H9 (cell line): ENCODE results near the gene P2RX2. TPM values are rescaled to one million over a fixed set of nuclear protein-coding genes. Genes with fewer than 3 reads are reported as not detected.

ENCODE experiments used
- DNase-seq: peaks from one replicate; pipeline ENCODE4 v3.0.0-alpha.2; 2017
- H2AFZ ChIP-seq: one replicate; pipeline ENCODE4 v1.6.1; 2013; ENCODE audit warnings: mild to moderate bottlenecking, low read length, control low read depth, moderate library complexity
- H2AK5ac ChIP-seq: 2 replicates; pipeline ENCODE4 v1.6.1; 2013; ENCODE audit warnings: low read length, control low read depth, mixed read lengths; ENCODE audit not compliant: insufficient read length
- H2BK120ac ChIP-seq: one replicate; pipeline ENCODE4 v1.6.1; 2013; ENCODE audit warnings: low read depth, mild to moderate bottlenecking, low read length, control low read depth, inconsistent platforms; ENCODE audit not compliant: poor library complexity, severe bottlenecking
- H2BK12ac ChIP-seq: 2 replicates; pipeline ENCODE4 v1.6.1; 2013; ENCODE audit warnings: low read length, control low read depth, mixed read lengths, low read depth; ENCODE audit not compliant: insufficient read length
- H2BK15ac ChIP-seq: 2 replicates; pipeline ENCODE4 v1.6.1; 2013; ENCODE audit warnings: low read depth, low read length, control low read depth
- H2BK20ac ChIP-seq: one replicate; pipeline ENCODE4 v1.6.1; 2013; ENCODE audit warnings: low read depth, mild to moderate bottlenecking, low read length, control low read depth, inconsistent platforms; ENCODE audit not compliant: poor library complexity, severe bottlenecking
- H2BK5ac ChIP-seq: 2 replicates; pipeline ENCODE4 v1.6.1; 2013; ENCODE audit warnings: low read length, control low read depth, mixed read lengths; ENCODE audit not compliant: insufficient read length
- H3K14ac ChIP-seq: 2 replicates; pipeline ENCODE4 v1.6.1; 2013; ENCODE audit warnings: low read length, control low read depth; ENCODE audit not compliant: insufficient read depth
- H3K18ac ChIP-seq: 2 replicates; pipeline ENCODE4 v1.6.1; 2013; ENCODE audit warnings: low read depth, mild to moderate bottlenecking, mixed read lengths, low read length, control low read depth; ENCODE audit not compliant: insufficient read length
- H3K23ac ChIP-seq: 2 replicates; pipeline ENCODE4 v1.6.1; 2013; ENCODE audit warnings: low read length, control low read depth, mixed read lengths, low read depth; ENCODE audit not compliant: insufficient read length
- H3K23me2 ChIP-seq: 2 replicates; pipeline ENCODE4 v1.6.1; 2013; ENCODE audit warnings: low read depth, mild to moderate bottlenecking, mixed read lengths, low read length, control low read depth; ENCODE audit not compliant: insufficient read length, poor library complexity, severe bottlenecking
- H3K27ac ChIP-seq: 2 replicates; pipeline ENCODE4 v1.5.1; 2013; ENCODE audit warnings: low read length, control low read depth, mixed read lengths, low read depth; ENCODE audit not compliant: insufficient read length
- H3K27me3 ChIP-seq: 2 replicates; pipeline ENCODE4 v1.6.1; 2013; ENCODE audit warnings: low read length, control low read depth, inconsistent platforms; ENCODE audit not compliant: insufficient read depth
- H3K4ac ChIP-seq: 2 replicates; pipeline ENCODE4 v1.6.1; 2013; ENCODE audit warnings: low read depth, mild to moderate bottlenecking, control low read depth, inconsistent platforms, low read length, moderate library complexity
- H3K4me1 ChIP-seq: 2 replicates; pipeline ENCODE4 v1.6.1; 2013; ENCODE audit warnings: low read length, control low read depth, inconsistent platforms; ENCODE audit not compliant: insufficient read depth
- H3K4me2 ChIP-seq: 2 replicates; pipeline ENCODE4 v1.6.1; 2013; ENCODE audit warnings: low read length, control low read depth, mixed read lengths; ENCODE audit not compliant: insufficient read length, insufficient read depth
- H3K56ac ChIP-seq: 2 replicates; pipeline ENCODE4 v1.6.1; 2013; ENCODE audit warnings: low read depth, mild to moderate bottlenecking, mixed read lengths, low read length, control low read depth; ENCODE audit not compliant: insufficient read length
- H3K79me1 ChIP-seq: 2 replicates; pipeline ENCODE4 v1.6.1; 2013; ENCODE audit warnings: low read depth, mild to moderate bottlenecking, moderate library complexity, low read length, control low read depth, inconsistent platforms; ENCODE audit not compliant: insufficient read depth, poor library complexity, severe bottlenecking
- H3K79me2 ChIP-seq: 2 replicates; pipeline ENCODE4 v1.6.1; 2013; ENCODE audit warnings: low read length, control low read depth, inconsistent platforms; ENCODE audit not compliant: insufficient read depth
- H3K9ac ChIP-seq: 2 replicates; pipeline ENCODE4 v1.6.1; 2013; ENCODE audit warnings: low read length, control low read depth, mixed read lengths; ENCODE audit not compliant: insufficient read length; ENCODE audit errors: extremely low read depth
- H3K9me3 ChIP-seq: one replicate; pipeline ENCODE4 v1.6.1; 2013; ENCODE audit warnings: low read depth, low read length, inconsistent platforms; ENCODE audit not compliant: control insufficient read depth
- H3T11ph ChIP-seq: one replicate; pipeline ENCODE4 v1.6.1; 2013; ENCODE audit warnings: mild to moderate bottlenecking, low read length, control low read depth, inconsistent platforms
- H4K20me1 ChIP-seq: one replicate; pipeline ENCODE4 v1.6.1; 2013; ENCODE audit not compliant: control insufficient read depth, insufficient read length, insufficient read depth
- H4K5ac ChIP-seq: 2 replicates; pipeline ENCODE4 v1.6.1; 2013; ENCODE audit warnings: low read depth, mild to moderate bottlenecking, mixed read lengths, low read length, control low read depth; ENCODE audit not compliant: insufficient read length
- H4K8ac ChIP-seq: replicated peaks from 2 replicates; pipeline ENCODE4 v1.6.1; 2013; ENCODE audit warnings: low read length, control low read depth, mixed read lengths, low read depth; ENCODE audit not compliant: insufficient read length
- H4K91ac ChIP-seq: 2 replicates; pipeline ENCODE4 v1.6.1; 2013; ENCODE audit warnings: low read depth, mild to moderate bottlenecking, moderate library complexity, mixed read lengths, low read length, control low read depth; ENCODE audit not compliant: insufficient read length
- H3K27ac Mint-ChIP-seq, 3 experiments: 2 replicates in 2 of 3; 3 replicates in 1 of 3; pipeline ENCODE4 v1.8.0; 2020 to 2021; ENCODE audit warnings: mixed read lengths in 3 of 3, mild to moderate bottlenecking in 1 of 3, moderate library complexity in 1 of 3
- H3K27me3 Mint-ChIP-seq: 2 replicates; pipeline ENCODE4 v1.8.0; 2021; ENCODE audit warnings: low read depth, mild to moderate bottlenecking, moderate library complexity, mixed read lengths
- H3K36me3 Mint-ChIP-seq, 3 experiments: 2 replicates in 2 of 3; 3 replicates in 1 of 3; pipeline ENCODE4 v1.8.0; 2020 to 2021; ENCODE audit warnings: low read depth in 3 of 3, mixed read lengths in 3 of 3; ENCODE audit not compliant: insufficient read depth in 1 of 3
- H3K4me1 Mint-ChIP-seq, 2 experiments: 2 replicates each; pipeline ENCODE4 v1.8.0; 2020; ENCODE audit warnings: mixed read lengths in 2 of 2
- H3K4me3 Mint-ChIP-seq, 2 experiments: 2 replicates in 1 of 2; 3 replicates in 1 of 2; pipeline ENCODE4 v1.8.0; 2020 to 2021; ENCODE audit warnings: mild to moderate bottlenecking in 2 of 2, mixed read lengths in 2 of 2, moderate library complexity in 1 of 2
- H3K9me3 Mint-ChIP-seq, 2 experiments: 2 replicates in 1 of 2; 3 replicates in 1 of 2; pipeline ENCODE4 v1.8.0; 2020; ENCODE audit warnings: mild to moderate bottlenecking in 2 of 2, mixed read lengths in 2 of 2, moderate library complexity in 1 of 2
- CTCF ChIP-seq: fragments of 200-600 bp; sonication (generic); conservative IDR thresholded peaks from 3 replicates; pipeline ENCODE4 v1.8.0; 2021; ENCODE audit warnings: antibody characterized with exemption, mild to moderate bottlenecking
- WGBS: extraction: QIAGEN DNeasy Blood & Tissue Kit; methylation state at CpG from one replicate; pipeline ENCODE4 v1.1.7; 2013; ENCODE audit warnings: missing lambda C conversion rate, low lambda C conversion rate, mixed read lengths; ENCODE audit not compliant: insufficient read length; ENCODE audit errors: extremely low coverage; 5-methylcytosine and 5-hydroxymethylcytosine counted together
- total RNA-seq: library from RNA; stranded (reverse); gene quantifications from 2 replicates; pipeline ENCODE4 v1.2.1, GENCODE V29; 2021

P2RX2 gene
- total RNA-seq, 1 experiment from 2014 or later, result 1.8 TPM

- Histone ChIP-seq H4K8ac (no peak overlapping the region), H3K14ac (no peak overlapping the region), H3K18ac (no peak overlapping the region), H4K5ac (no peak overlapping the region), H3K4me1 (no peaks in the 10 kb centered on the region), H4K20me1 (no peaks in the 10 kb centered on the region), H3K9ac (no peak overlapping the region), H2AK5ac (no peak overlapping the region), H2BK5ac (no peak overlapping the region), H2AFZ (no peak overlapping the region), H3K27me3 (no peaks in the 10 kb centered on the region), H3K4ac (no peak overlapping the region), H2BK20ac (no peak overlapping the region), H3K79me1 (no peaks in the 10 kb centered on the region), H3K27ac (no peak overlapping the region), H2BK120ac (no peak overlapping the region), H3K4me2 (no peak overlapping the region), H3K23me2 (no peaks in the 10 kb centered on the region), H3K56ac (no peak overlapping the region), H3T11ph (no peak overlapping the region), H2BK12ac (no peak overlapping the region), H3K9me3 (no peaks in the 10 kb centered on the region), H3K79me2 (no peaks in the 10 kb centered on the region; the same call in 1 of the 2 replicates), H3K23ac (no peak overlapping the region), H4K91ac (no peak overlapping the region), H2BK15ac (no peak overlapping the region)
- no peaks in the 10 kb centered on the region for H3K4me1 Mint-ChIP-seq
- no CpG with 5 or more reads among the region's 26 CpGs for WGBS
- H3K27me3 Mint-ChIP-seq, result peaks cover 2% of the 10 kb centered on the region; the same call in 1 of the 2 replicates
- H3K36me3 Mint-ChIP-seq, result peaks cover 15 to 31% (median 21%) of the 10 kb centered on the region in 3 experiments
- TF ChIP-seq CTCF, result no peak
- no peak overlapping the region for H3K4me3 Mint-ChIP-seq
- no peak overlapping the region for H3K27ac Mint-ChIP-seq
- no peak for DNase-seq
- no peaks in the 10 kb centered on the region for H3K9me3 Mint-ChIP-seq
These were observed 47.9 kb upstream of the P2RX2 start for GRCh38 chr12:132570635-132571034.
